Adipose tissue (tissue), 3 donors: ENCODE measurements around the gene CLDN5. TPM values are rescaled to one million over a fixed set of nuclear protein-coding genes. Genes with fewer than 3 reads are reported as not detected.

Source experiments
- H3K27ac ChIP-seq: one replicate; pipeline ENCODE4 v1.5.1; 2013; ENCODE audit warnings: low read depth, low read length
- WGBS, 3 donors: extraction: QIAGEN DNeasy Blood & Tissue Kit; methylation state at CpG; one replicate each; pipeline ENCODE4 v1.1.7; 2013; 5-methylcytosine and 5-hydroxymethylcytosine counted together
- polyA plus RNA-seq, 3 donors: library from polyadenylated mRNA; stranded (reverse); fragments of 200-250 nt; gene quantifications; one replicate each; pipeline ENCODE4 v1.2.3, GENCODE V29; 2013
- donor health status: healthy with polysubstance abuse.
- donor health status: Bipolar disorder and iron deficiency.
- donor health status: healthy.

CLDN5 gene
- polyA plus RNA-seq, 3 donors, result 33.8 to 221 (median 199) TPM

GRCh38 chr22:19513823-19514222, 10.4 kb downstream of the CLDN5 start:
- no peak overlapping the region for H3K27ac ChIP-seq
- WGBS, 3 donors, result 50 to 78% (median 76%) methylated on average over 2 of the region's 2 CpGs

- WGBS, 3 donors, result 73 to 97% (median 90%) methylated on average over 2 of the region's 2 CpGs
These were observed 13.3 kb downstream of the CLDN5 start for GRCh38 chr22:19510919-19511341.

GRCh38 chr22:19509923-19510322, 14.3 kb downstream of the CLDN5 start:
- WGBS, 3 donors, result 94 to 97% (median 94%) methylated on average over 2 of the region's 2 CpGs
- no peak overlapping the region for H3K27ac ChIP-seq

More at GRCh38 chr22:19510919-19511341, 13.3 kb downstream of the CLDN5 start:
- no peak overlapping the region for H3K27ac ChIP-seq

- H3K27ac ChIP-seq, result no peak overlapping the region
- WGBS, 3 donors, result 79 to 90% (median 85%) methylated on average over 3 of the region's 3 CpGs
These were observed 15.0 kb downstream of the CLDN5 start for GRCh38 chr22:19509191-19509590.

- no peak overlapping the region for H3K27ac ChIP-seq
- 88 to 98% (median 95%) methylated on average over 10 of the region's 10 CpGs for WGBS, 3 donors
These were observed 16.0 kb downstream of the CLDN5 start for GRCh38 chr22:19508024-19508776.

GRCh38 chr22:19507534-19507861, 16.7 kb downstream of the CLDN5 start:
- 93 to 98% (median 98%) methylated on average over 4 of the region's 4 CpGs for WGBS, 3 donors
- no peak overlapping the region for H3K27ac ChIP-seq

- 85 to 95% (median 91%) methylated on average over 10 of the region's 10 CpGs for WGBS, 3 donors
- no peak overlapping the region for H3K27ac ChIP-seq
These were observed 18.0 kb downstream of the CLDN5 start for GRCh38 chr22:19506212-19506611.

- WGBS, 3 donors, result 88 to 98% (median 98%) methylated on average over 5 of the region's 5 CpGs
- no peak overlapping the region for H3K27ac ChIP-seq
These were observed 18.5 kb downstream of the CLDN5 start for GRCh38 chr22:19505735-19506126.

- H3K27ac ChIP-seq, result no peak overlapping the region
- 80 to 93% (median 85%) methylated on average over 18 of the region's 18 CpGs for WGBS, 3 donors
These were observed 19.1 kb downstream of the CLDN5 start for GRCh38 chr22:19504900-19505734.

GRCh38 chr22:19503869-19504268, 20.3 kb downstream of the CLDN5 start:
- 88 to 92% (median 89%) methylated on average over 9 of the region's 9 CpGs for WGBS, 3 donors
- H3K27ac ChIP-seq, result no peak overlapping the region

GRCh38 chr22:19503367-19503766, 20.8 kb downstream of the CLDN5 start:
- WGBS, 3 donors, result 83 to 89% (median 85%) methylated on average over 7 of the region's 7 CpGs

GRCh38 chr22:19501897-19502447, 22.2 kb downstream of the CLDN5 start:
- WGBS, 3 donors, result 88 to 93% (median 88%) methylated on average over 3 of the region's 3 CpGs
- no peak overlapping the region for H3K27ac ChIP-seq

More at GRCh38 chr22:19503367-19503766, 20.8 kb downstream of the CLDN5 start:
- H3K27ac ChIP-seq, result no peak overlapping the region

- WGBS, 3 donors, result 94 to 99% (median 98%) methylated on average over 4 of the region's 4 CpGs
These were observed 24.3 kb downstream of the CLDN5 start for GRCh38 chr22:19499880-19500242.

GRCh38 chr22:19499236-19499879, 24.9 kb downstream of the CLDN5 start:
- WGBS, 3 donors, result 94 to 99% (median 98%) methylated on average over 7 of the region's 7 CpGs
- no peak overlapping the region for H3K27ac ChIP-seq

More at GRCh38 chr22:19499880-19500242, 24.3 kb downstream of the CLDN5 start:
- H3K27ac ChIP-seq, result no peak overlapping the region

GRCh38 chr22:19498866-19499190, 25.4 kb downstream of the CLDN5 start:
- WGBS, 3 donors, result 87 to 99% (median 96%) methylated on average over 3 of the region's 3 CpGs
- H3K27ac ChIP-seq, result no peak overlapping the region

GRCh38 chr22:19498154-19498865, 25.9 kb downstream of the CLDN5 start:
- WGBS, 3 donors, result 90 to 98% (median 95%) methylated on average over 7 of the region's 7 CpGs
- no peak overlapping the region for H3K27ac ChIP-seq

GRCh38 chr22:19497245-19497644, 27.0 kb downstream of the CLDN5 start:
- 55 to 66% (median 59%) methylated on average over 3 of the region's 3 CpGs for WGBS, 3 donors
- no peak overlapping the region for H3K27ac ChIP-seq

GRCh38 chr22:19496324-19496630, 27.9 kb downstream of the CLDN5 start:
- 96% methylated on average over 3 of the region's 3 CpGs for WGBS, 3 donors
- no peak overlapping the region for H3K27ac ChIP-seq
